HCT116 (cell line): ENCODE measurements around the gene CYB5RL. TPM values are rescaled to one million over a fixed set of nuclear protein-coding genes. Genes with fewer than 3 reads are reported as not detected.

Experiments
- ATAC-seq: fragments of 200-7000 bp; cut with Tn5 transposase; 2 replicates; pipeline ENCODE4 v1.9.1; 2020; ENCODE audit warnings: mild to moderate bottlenecking, moderate library complexity
- BruUV-seq: library from RNA; stranded (reverse); fragments of 400-500 nt; replicated peaks from 2 replicates; lab custom pipeline; 2021; lab: Mats Ljungman, UMichigan
- CTCF ChIA-PET: fragments of 300-600 bp; sonication (Branson Sonifier 250); formaldehyde crosslinking; loops from one replicate; lab custom pipeline; 2021; ENCODE audit warnings: antibody characterized with exemption; lab: Charles Lee
- POLR2A ChIA-PET: fragments of 300-600, 350-600 bp; sonication (Branson Sonifier 250); formaldehyde crosslinking; loops from one replicate; lab custom pipeline; 2021; ENCODE audit warnings: antibody characterized with exemption; lab: Charles Lee
- RAD21 ChIA-PET, 2 experiments: fragments of 300-600 bp; sonication (Branson Sonifier 250); formaldehyde crosslinking; loops; one replicate each; lab custom pipeline; 2023; ENCODE audit warnings: low total read pairs in 2 of 2; ENCODE audit not compliant: uncharacterized antibody in 2 of 2, unreplicated experiment in 2 of 2, low non-redundant PET in 1 of 2; lab: Charles Lee
- DNase-seq: peaks from one replicate; pipeline ENCODE4 v3.0.0-alpha.2; 2010; ENCODE audit warnings: low read depth, low spot score
- H2AFZ ChIP-seq: fragments of 200-600 bp; shearing (Covaris generic), sonication (generic); 2 replicates; pipeline ENCODE4 v1.6.1; 2017; ENCODE audit warnings: low read depth, mixed run types, mixed read lengths, antibody characterized with exemption, low read length; ENCODE audit not compliant: poor library complexity, severe bottlenecking
- H3K27ac ChIP-seq: 2 replicates; pipeline ENCODE4 v1.5.1; 2012; ENCODE audit warnings: low read depth, low read length
- H3K27me3 ChIP-seq: fragments of 200-600 bp; sonication (generic); 2 replicates; pipeline ENCODE4 v1.6.1; 2016; ENCODE audit warnings: mixed run types, low read length, mixed read lengths; ENCODE audit not compliant: insufficient read depth
- H3K36me3 ChIP-seq, 2 experiments: fragments of 200-500 bp in 1 of 2; fragments of 200-600 bp in 1 of 2; sonication (Bioruptor generic) in 1 of 2; sonication (generic) in 1 of 2; 2 replicates each; pipeline versions ENCODE4 v1.5.1 to v1.6.1; 2014 to 2016; ENCODE audit warnings: low read length in 2 of 2, inconsistent platforms in 1 of 2, mixed read lengths in 1 of 2, mixed run types in 1 of 2; ENCODE audit not compliant: insufficient read depth in 2 of 2, control insufficient read depth in 1 of 2
- H3K4me1 ChIP-seq, 2 experiments: fragments of 200-600 bp in 1 of 2; sonication (generic) in 1 of 2; 2 replicates each; pipeline versions ENCODE4 v1.5.1 to v1.6.1; 2012 to 2017; ENCODE audit warnings: low read length in 2 of 2, inconsistent platforms in 1 of 2, mild to moderate bottlenecking in 1 of 2, mixed read lengths in 1 of 2, mixed run types in 1 of 2, moderate library complexity in 1 of 2; ENCODE audit not compliant: insufficient read depth in 2 of 2, control insufficient read depth in 1 of 2
- H3K4me2 ChIP-seq: fragments of 200-600 bp; sonication (generic); 2 replicates; pipeline ENCODE4 v1.6.1; 2017; ENCODE audit warnings: mixed run types, low read length, mixed read lengths
- H3K4me3 ChIP-seq, 2 experiments: fragments of 200-600 bp in 1 of 2; sonication (generic) in 1 of 2; replicated peaks in 1 of 2; 2 replicates each; pipeline ENCODE4 v1.5.1; 2011 to 2016; ENCODE audit warnings: low read length in 2 of 2, control low read depth in 1 of 2, low read depth in 1 of 2, mild to moderate bottlenecking in 1 of 2, mixed read lengths in 1 of 2, mixed run types in 1 of 2
- H3K79me2 ChIP-seq: fragments of 200-600 bp; sonication (generic); 2 replicates; pipeline ENCODE4 v1.6.1; 2017; ENCODE audit warnings: mild to moderate bottlenecking, mixed run types, low read length, moderate library complexity, mixed read lengths; ENCODE audit not compliant: insufficient read depth
- H3K9ac ChIP-seq: fragments of 200-600 bp; sonication (generic); 2 replicates; pipeline ENCODE4 v1.6.1; 2016; ENCODE audit warnings: low read length, mixed read lengths
- H3K9me2 ChIP-seq: fragments of 200-600 bp; sonication (generic), shearing (Covaris generic); 2 replicates; pipeline ENCODE4 v1.6.1; 2017; ENCODE audit warnings: mixed run types, mild to moderate bottlenecking, moderate library complexity; ENCODE audit not compliant: insufficient read depth
- H3K9me3 ChIP-seq, 2 experiments: fragments of 200-500 bp in 1 of 2; fragments of 200-600 bp in 1 of 2; sonication (Bioruptor generic) in 1 of 2; sonication (generic) in 1 of 2; 2 replicates each; pipeline ENCODE4 v1.6.1; 2014 to 2017; ENCODE audit warnings: low read length in 2 of 2, mixed read lengths in 2 of 2, inconsistent platforms in 1 of 2, low read depth in 1 of 2, mild to moderate bottlenecking in 1 of 2, mixed run types in 1 of 2, moderate library complexity in 1 of 2; ENCODE audit not compliant: control insufficient read depth in 1 of 2, insufficient read depth in 1 of 2
- H4K20me1 ChIP-seq: fragments of 200-600 bp; sonication (generic), shearing (Covaris generic); 2 replicates; pipeline ENCODE4 v1.6.1; 2017; ENCODE audit warnings: mixed run types, mild to moderate bottlenecking, moderate library complexity; ENCODE audit not compliant: insufficient read depth
- CBX3 ChIP-seq: IDR thresholded peaks from 2 replicates; pipeline ENCODE4 v1.6.1; 2012; ENCODE audit warnings: low read depth
- CEBPB ChIP-seq: IDR thresholded peaks from 2 replicates; pipeline ENCODE4 v1.6.1; 2012; ENCODE audit warnings: low read depth
- EZH2 ChIP-seq: fragments of 200-600 bp; sonication (generic); IDR thresholded peaks from 2 replicates; pipeline ENCODE4 v1.6.1; 2017; ENCODE audit warnings: antibody characterized with exemption, mixed run types
- FOSL1 ChIP-seq: IDR thresholded peaks from 2 replicates; pipeline ENCODE4 v1.6.1; 2012; ENCODE audit warnings: low read depth
- JUND ChIP-seq: IDR thresholded peaks from 2 replicates; pipeline ENCODE4 v1.6.1; 2012
- SIN3A ChIP-seq: IDR thresholded peaks from 2 replicates; pipeline ENCODE4 v1.6.1; 2012; ENCODE audit warnings: low read depth
- SP1 ChIP-seq: IDR thresholded peaks from 2 replicates; pipeline ENCODE4 v1.6.1; 2012; ENCODE audit warnings: low read depth
- SRF ChIP-seq: IDR thresholded peaks from 2 replicates; pipeline ENCODE4 v1.6.1; 2012; ENCODE audit warnings: low read depth
- TCF7L2 ChIP-seq: IDR thresholded peaks from 2 replicates; pipeline ENCODE4 v1.7.0; 2011; ENCODE audit warnings: borderline replicate concordance, inconsistent platforms; ENCODE audit not compliant: insufficient read depth, insufficient read length; ENCODE audit errors: extremely low read depth
- YY1 ChIP-seq: IDR thresholded peaks from 2 replicates; pipeline ENCODE4 v1.6.1; 2011; ENCODE audit warnings: low read length, low read depth, moderate library complexity, mild to moderate bottlenecking; ENCODE audit not compliant: insufficient replicate concordance; ENCODE audit errors: extremely low read depth
- ZFX ChIP-seq: fragments of 450-650 bp; IDR thresholded peaks from 2 replicates; pipeline ENCODE4 v1.6.1; 2017
- ZNF274 ChIP-seq: fragments of 200-500 bp; sonication (Bioruptor generic); IDR thresholded peaks from 2 replicates; pipeline ENCODE4 v1.6.1; 2014; ENCODE audit warnings: mild to moderate bottlenecking, low read depth, low read length, inconsistent platforms
- intact Hi-C: fragments of 100-400 bp; cut with micrococcal nuclease; formaldehyde crosslinking; loops from 2 replicates; pipeline ENCODE4 v1.10.0; 2022
- total RNA-seq: library from RNA; stranded (reverse); gene quantifications from one replicate; pipeline ENCODE4 v1.2.1, GENCODE V29; 2021; ENCODE audit not compliant: unreplicated experiment
- TF ChIP-seq, protein P1 (sequence below): IDR thresholded peaks from 2 replicates; pipeline ENCODE4 v1.6.1; 2012; ENCODE audit warnings: low read depth
- TF ChIP-seq, protein P2 (sequence below): IDR thresholded peaks from 2 replicates; pipeline ENCODE4 v1.6.1; 2012
- TF ChIP-seq, protein P3 (sequence below), 3 experiments: fragments of 200-600 bp in 1 of 3; sonication (generic) in 1 of 3; IDR thresholded peaks in 2 of 3; conservative IDR thresholded peaks in 1 of 3; 2 replicates each; pipeline ENCODE4 v1.5.1; 2012 to 2017; ENCODE audit warnings: low read depth in 2 of 3, low read length in 2 of 3, antibody characterized with exemption in 1 of 3, borderline replicate concordance in 1 of 3, control low read depth in 1 of 3, mild to moderate bottlenecking in 1 of 3, mixed read lengths in 1 of 3, mixed run types in 1 of 3, moderate library complexity in 1 of 3; ENCODE audit not compliant: insufficient read depth in 1 of 3

CYB5RL gene
- total RNA-seq, 1 experiment from 2014 or later: 11.7 TPM

DNA sequence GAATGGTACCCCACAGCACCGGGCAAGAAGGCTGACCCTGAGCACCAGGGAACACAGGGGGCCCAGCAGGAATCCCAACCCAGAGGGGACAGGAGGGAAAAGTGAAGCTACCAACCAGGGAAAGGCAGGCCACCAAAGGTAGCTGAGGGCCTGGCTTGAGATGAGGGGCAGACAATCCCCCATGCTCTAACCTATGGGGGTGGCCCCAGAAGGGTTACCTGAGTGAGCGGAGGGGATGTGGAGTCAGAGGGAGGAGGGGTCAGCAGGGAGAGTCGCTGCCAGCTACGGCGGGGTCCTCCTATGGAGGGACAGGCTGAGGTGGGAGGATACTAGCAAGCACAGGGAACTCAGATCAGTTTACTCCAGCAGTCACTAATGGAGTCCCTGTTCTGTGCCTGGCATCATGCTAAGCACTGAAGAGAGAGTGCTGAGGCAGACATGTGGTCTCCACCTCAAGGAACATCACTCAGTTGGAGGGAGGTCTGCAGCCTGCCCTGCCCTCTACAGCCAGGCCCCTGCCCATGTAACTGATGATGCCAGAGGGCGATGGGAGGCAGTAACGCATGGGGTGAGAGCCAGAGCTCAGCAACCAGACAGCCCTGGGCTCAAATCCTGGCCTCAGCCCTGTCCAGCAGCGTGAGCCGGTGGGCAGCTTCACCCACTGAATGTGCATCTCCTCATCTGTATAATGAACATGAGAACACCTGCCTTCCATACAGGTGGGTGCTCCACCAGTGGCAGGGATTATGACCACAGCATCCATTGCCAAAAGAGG, 21.3 kb downstream of the CYB5RL start (continued):
- TF ChIP-seq, protein P1, sequence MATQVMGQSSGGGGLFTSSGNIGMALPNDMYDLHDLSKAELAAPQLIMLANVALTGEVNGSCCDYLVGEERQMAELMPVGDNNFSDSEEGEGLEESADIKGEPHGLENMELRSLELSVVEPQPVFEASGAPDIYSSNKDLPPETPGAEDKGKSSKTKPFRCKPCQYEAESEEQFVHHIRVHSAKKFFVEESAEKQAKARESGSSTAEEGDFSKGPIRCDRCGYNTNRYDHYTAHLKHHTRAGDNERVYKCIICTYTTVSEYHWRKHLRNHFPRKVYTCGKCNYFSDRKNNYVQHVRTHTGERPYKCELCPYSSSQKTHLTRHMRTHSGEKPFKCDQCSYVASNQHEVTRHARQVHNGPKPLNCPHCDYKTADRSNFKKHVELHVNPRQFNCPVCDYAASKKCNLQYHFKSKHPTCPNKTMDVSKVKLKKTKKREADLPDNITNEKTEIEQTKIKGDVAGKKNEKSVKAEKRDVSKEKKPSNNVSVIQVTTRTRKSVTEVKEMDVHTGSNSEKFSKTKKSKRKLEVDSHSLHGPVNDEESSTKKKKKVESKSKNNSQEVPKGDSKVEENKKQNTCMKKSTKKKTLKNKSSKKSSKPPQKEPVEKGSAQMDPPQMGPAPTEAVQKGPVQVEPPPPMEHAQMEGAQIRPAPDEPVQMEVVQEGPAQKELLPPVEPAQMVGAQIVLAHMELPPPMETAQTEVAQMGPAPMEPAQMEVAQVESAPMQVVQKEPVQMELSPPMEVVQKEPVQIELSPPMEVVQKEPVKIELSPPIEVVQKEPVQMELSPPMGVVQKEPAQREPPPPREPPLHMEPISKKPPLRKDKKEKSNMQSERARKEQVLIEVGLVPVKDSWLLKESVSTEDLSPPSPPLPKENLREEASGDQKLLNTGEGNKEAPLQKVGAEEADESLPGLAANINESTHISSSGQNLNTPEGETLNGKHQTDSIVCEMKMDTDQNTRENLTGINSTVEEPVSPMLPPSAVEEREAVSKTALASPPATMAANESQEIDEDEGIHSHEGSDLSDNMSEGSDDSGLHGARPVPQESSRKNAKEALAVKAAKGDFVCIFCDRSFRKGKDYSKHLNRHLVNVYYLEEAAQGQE: no peak
- TF ChIP-seq SIN3A (no peak), ZFX (no peak)

DNA sequence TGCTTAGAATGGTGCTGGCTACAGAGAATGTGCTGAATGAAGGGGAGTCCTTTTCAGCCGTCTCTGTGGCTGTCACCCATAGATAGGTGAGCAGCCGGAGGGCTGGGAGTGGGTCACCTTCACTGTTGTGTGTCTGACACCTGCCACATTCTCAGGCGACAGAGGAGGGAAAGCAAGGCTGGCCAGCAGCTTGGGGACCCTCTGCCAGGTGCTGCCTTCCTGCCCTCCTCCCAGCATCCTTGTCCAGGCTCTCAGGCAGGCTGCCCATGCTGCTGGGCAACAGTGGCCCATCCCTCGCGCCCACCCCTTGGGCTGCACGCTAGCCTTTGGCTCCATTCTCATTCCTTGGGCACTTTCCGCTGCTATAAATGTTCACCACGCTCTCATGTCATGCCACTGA, 22.1 kb downstream of the CYB5RL start:
- POLR2A ChIA-PET: no interaction called here
- CTCF ChIA-PET: no interaction called here
- H3K9ac ChIP-seq: no peak overlapping the region
- H3K4me1 ChIP-seq: no peaks in the 10 kb centered on the region
- RAD21 ChIA-PET: no interaction called here
- H3K27me3 ChIP-seq: no peaks in the 10 kb centered on the region
- intact Hi-C loops: no loop called here
- no peaks in the 10 kb centered on the region; a peak in 1 of 4 replicates for H3K36me3 ChIP-seq
- H4K20me1 ChIP-seq: no peaks in the 10 kb centered on the region
- H3K79me2 ChIP-seq: no peaks in the 10 kb centered on the region
- BruUV-seq: no TSS peak
- no peaks in the 10 kb centered on the region for H3K9me3 ChIP-seq
- ATAC-seq: no peak
- no peaks in the 10 kb centered on the region for H3K9me2 ChIP-seq
- H2AFZ ChIP-seq: no peak overlapping the region
- DNase-seq: no peak
- no peak overlapping the region for H3K4me3 ChIP-seq
- no peak overlapping the region for H3K27ac ChIP-seq
- H3K4me2 ChIP-seq: no peak overlapping the region
- TF ChIP-seq FOSL1 (no peak), YY1 (no peak), CEBPB (no peak), SRF (no peak), ZFX (no peak), TCF7L2 (no peak), CBX3 (no peak), EZH2 (no peak), ZNF274 (no peak), JUND (no peak), SIN3A (no peak), SP1 (no peak)
- TF ChIP-seq, protein P2, sequence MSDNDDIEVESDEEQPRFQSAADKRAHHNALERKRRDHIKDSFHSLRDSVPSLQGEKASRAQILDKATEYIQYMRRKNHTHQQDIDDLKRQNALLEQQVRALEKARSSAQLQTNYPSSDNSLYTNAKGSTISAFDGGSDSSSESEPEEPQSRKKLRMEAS: no peak
- TF ChIP-seq, protein P3, sequence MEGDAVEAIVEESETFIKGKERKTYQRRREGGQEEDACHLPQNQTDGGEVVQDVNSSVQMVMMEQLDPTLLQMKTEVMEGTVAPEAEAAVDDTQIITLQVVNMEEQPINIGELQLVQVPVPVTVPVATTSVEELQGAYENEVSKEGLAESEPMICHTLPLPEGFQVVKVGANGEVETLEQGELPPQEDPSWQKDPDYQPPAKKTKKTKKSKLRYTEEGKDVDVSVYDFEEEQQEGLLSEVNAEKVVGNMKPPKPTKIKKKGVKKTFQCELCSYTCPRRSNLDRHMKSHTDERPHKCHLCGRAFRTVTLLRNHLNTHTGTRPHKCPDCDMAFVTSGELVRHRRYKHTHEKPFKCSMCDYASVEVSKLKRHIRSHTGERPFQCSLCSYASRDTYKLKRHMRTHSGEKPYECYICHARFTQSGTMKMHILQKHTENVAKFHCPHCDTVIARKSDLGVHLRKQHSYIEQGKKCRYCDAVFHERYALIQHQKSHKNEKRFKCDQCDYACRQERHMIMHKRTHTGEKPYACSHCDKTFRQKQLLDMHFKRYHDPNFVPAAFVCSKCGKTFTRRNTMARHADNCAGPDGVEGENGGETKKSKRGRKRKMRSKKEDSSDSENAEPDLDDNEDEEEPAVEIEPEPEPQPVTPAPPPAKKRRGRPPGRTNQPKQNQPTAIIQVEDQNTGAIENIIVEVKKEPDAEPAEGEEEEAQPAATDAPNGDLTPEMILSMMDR (IDR thresholded peaks at IDR 0.05 in 2 of 3, conservative IDR thresholded peaks at IDR 0.05 in 1 of 3; ENCODE audit: borderline replicate concordance in 1 of 3, insufficient read depth in 1 of 3, low read depth in 2 of 3, low read length in 2 of 3): no peak
- TF ChIP-seq, protein P1: no peak
